Liver (tissue), 3 donors: ENCODE results near the gene SLC16A4.

Experiments used
- ATF3 ChIP-seq: IDR thresholded peaks from 2 replicates; pipeline ENCODE4 v1.6.1; 2016; ENCODE audit warnings: antibody characterized with exemption
- RAD21 ChIP-seq, 2 donors: IDR thresholded peaks; 2 replicates each; pipeline ENCODE4 v1.6.1; 2016; ENCODE audit warnings: antibody characterized with exemption in 2 of 2, mild to moderate bottlenecking in 2 of 2
- SP1 ChIP-seq: IDR thresholded peaks from 2 replicates; pipeline ENCODE4 v1.6.1; 2018; ENCODE audit warnings: antibody characterized with exemption, mild to moderate bottlenecking
- TAF1 ChIP-seq: conservative IDR thresholded peaks from 2 replicates; pipeline ENCODE4 v1.6.1; 2016; ENCODE audit warnings: antibody characterized with exemption, mild to moderate bottlenecking
- TF ChIP-seq, protein P1 (sequence below): fragments of 150-350 bp; IDR thresholded peaks from 2 replicates; pipeline ENCODE4 v1.5.1; 2017; ENCODE audit warnings: improper control_type of control experiment, low read depth, low read length; ENCODE audit not compliant: missing input control
- donor health status: healthy.
- donor health status: healthy.

GRCh38 chr1:110409316-110409715 lies 18.5 kb upstream of the SLC16A4 start:
- no peak for TF ChIP-seq SP1
- TF ChIP-seq RAD21 (IDR thresholded peaks at IDR 0.05) = no peak
- TF ChIP-seq ATF3 = no peak
- TF ChIP-seq, protein P1, sequence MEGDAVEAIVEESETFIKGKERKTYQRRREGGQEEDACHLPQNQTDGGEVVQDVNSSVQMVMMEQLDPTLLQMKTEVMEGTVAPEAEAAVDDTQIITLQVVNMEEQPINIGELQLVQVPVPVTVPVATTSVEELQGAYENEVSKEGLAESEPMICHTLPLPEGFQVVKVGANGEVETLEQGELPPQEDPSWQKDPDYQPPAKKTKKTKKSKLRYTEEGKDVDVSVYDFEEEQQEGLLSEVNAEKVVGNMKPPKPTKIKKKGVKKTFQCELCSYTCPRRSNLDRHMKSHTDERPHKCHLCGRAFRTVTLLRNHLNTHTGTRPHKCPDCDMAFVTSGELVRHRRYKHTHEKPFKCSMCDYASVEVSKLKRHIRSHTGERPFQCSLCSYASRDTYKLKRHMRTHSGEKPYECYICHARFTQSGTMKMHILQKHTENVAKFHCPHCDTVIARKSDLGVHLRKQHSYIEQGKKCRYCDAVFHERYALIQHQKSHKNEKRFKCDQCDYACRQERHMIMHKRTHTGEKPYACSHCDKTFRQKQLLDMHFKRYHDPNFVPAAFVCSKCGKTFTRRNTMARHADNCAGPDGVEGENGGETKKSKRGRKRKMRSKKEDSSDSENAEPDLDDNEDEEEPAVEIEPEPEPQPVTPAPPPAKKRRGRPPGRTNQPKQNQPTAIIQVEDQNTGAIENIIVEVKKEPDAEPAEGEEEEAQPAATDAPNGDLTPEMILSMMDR = no peak
- TF ChIP-seq TAF1 = no peak
